Hippocampal formation (tissue), 2 donors: Measurements from ENCODE around the gene WNT9B.
"Not testable (repeated sequence)": the region's sequence is repeated elsewhere in the genome, so short reads cannot be mapped to it uniquely, and the experiment has no call there.

Experiments used
- DNase-seq, 2 donors: peaks; one replicate each; lab custom pipeline; 2025; lab: John Stamatoyannopoulos, UW

WNT9B gene

DNA sequence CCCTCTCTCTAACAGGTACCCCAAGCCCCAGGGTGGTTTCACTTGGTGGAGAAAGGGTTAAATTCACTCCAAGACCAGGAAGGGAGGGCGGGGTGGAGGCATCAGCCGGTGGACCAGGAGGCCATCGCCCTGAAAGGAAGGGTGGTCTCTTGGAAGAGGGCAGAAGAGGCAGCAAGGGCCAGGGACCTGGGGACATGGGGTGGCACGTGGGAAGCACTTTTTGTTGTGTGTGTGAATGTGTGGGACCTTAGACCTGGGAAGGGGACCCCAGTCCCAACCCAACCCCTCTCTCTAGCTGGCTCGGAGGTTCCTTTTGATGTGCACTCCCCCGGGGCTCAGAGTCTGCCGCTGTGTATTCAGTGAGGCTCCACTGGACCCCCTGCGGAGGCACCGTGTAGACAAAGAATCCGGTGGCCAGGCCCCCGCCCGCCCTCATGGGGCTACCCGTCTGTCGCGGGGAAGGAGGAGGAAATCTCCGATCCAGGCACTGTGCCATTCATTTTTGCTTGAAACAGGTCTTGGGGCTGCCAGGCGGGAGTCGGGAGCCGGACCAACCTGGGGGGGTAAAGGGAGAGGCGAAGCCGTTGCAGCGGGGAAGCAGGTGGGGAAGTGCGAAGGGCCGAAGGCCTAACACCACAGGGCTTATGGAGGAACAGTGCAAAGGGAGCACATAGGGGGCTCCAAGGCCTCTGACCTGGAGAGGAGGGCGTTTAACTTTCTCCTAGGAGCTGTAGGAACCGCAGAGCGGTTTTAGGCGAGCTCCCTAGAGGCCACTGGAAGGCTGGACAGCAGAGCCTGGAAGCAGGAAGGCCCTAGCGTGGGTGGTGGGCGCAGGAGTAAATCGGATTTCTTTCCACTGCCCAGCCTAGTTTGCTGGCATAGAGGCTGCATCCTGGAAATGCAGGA, 29.6 kb upstream of the WNT9B start:
- DNase-seq = no peak

- no peak for DNase-seq
These were observed 28.9 kb upstream of the WNT9B start for GRCh38 chr17:46822388-46822921.

DNA sequence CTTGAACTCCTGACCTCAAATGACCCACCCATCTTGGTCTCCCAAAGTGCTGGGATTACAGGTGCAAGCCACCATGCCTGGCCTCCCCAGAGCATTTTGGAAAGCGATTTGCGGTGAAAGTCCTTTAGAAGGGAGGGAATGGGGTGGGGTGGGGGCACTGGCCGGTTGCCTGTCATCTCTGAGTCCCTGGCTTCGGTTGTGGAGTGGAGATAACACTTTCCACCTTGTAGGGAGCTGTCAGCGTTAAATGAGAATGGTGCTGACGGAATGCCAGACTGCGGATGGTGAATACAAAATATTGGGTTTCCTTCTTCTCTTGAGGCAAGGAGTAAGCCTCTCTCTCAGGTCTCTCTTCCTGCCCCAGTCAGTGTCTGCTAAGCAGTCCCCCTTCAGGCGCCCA, 27.7 kb upstream of the WNT9B start:
- no peak for DNase-seq

DNA sequence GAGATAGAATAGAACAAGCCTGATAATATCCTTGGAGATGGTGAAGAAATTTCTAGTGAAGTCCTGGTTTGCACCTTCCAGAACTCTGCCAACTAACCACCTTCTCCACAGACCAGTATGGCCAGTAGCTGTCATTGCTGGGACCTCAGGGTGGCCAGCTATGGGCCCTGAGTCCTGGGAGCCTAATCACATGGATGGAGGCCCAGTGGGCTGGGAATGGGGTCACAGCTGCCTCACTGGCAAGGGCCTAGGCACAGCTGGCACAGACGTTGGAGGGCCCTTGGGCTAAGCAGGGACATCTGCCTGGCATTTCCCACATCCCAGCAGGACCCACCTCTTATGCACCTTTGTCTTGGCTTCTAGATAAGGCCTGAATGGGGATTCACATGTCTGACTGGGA, 25.3 kb upstream of the WNT9B start:
- no peak for DNase-seq

- no peak for DNase-seq
These were observed 24.1 kb upstream of the WNT9B start for GRCh38 chr17:46827274-46827673.

GRCh38 chr17:46831573-46832330, 19.6 kb upstream of the WNT9B start:
- no peak for DNase-seq

DNA sequence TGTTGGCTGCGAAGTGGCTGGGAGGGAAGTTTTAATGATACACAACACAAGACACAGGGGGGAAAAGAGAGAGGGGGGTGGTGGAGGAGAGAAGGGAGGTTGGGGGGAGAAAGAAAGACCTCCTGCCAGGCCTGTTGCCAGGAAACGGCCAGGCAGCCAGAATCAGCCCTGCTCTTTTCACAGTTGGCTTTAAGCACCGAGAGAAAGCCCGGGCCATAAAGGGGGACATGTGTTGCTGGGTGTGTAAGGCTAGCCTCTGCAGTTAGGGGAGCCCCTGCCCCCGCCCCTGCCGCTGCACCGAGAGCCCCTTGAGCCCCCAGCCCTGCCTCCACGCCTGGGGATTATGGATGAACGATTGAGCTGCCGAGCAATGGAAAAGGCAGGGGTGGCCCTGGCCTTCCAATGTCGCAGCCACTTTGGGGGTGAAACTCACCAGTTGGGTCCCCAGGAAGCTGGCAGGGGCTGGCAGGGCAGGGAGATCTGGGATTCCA, 19.0 kb upstream of the WNT9B start:
- DNase-seq = peak in 1 of 2 donors; percentile 4

GRCh38 chr17:46832945-46833839, 18.2 kb upstream of the WNT9B start:
- peak in 1 of 2 donors; percentile 32 for DNase-seq

- no peak for DNase-seq
These were observed 17.6 kb upstream of the WNT9B start for GRCh38 chr17:46833840-46834208.

DNA sequence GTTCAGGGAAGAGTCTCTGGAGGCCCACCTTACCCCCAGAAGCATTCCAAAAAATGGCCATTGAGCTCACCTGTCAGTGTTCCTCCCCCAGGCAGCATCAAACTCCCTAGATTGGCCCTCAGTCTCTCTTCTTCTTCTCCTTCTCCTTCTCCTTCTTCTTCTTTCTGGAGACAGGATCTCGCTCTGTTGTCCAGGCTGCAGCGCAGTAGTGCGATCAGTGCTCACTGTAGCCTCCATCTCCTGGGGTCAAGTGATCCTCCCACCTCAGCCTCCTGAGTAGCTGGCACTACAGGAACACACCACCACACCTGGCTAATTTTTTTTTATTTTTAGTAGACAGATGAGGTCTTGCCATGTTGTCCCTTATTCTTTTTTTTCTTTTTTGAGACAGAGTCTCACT, 16.5 kb upstream of the WNT9B start:
- no peak for DNase-seq

DNA sequence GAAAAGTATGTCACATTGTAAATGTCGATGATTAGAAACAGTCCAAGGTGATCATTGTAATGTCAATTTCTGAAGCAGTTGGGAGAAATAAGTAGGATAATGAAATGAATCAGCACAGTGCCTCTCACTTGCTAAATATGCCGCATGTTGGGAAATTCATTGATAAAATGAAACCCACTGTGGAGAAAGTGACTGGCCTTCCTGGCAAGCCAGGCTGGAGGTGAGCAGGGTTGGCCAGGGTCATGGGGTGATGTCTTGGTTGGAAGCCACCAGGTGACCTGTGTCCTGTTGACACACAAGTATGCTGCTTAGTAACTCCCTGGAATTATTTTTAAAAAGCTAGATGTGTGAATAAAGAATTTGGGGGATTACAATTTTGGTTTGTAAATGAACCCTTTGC, 14.9 kb upstream of the WNT9B start:
- DNase-seq = no peak

GRCh38 chr17:46837521-46837920, 13.9 kb upstream of the WNT9B start:
- DNase-seq = no peak

DNA sequence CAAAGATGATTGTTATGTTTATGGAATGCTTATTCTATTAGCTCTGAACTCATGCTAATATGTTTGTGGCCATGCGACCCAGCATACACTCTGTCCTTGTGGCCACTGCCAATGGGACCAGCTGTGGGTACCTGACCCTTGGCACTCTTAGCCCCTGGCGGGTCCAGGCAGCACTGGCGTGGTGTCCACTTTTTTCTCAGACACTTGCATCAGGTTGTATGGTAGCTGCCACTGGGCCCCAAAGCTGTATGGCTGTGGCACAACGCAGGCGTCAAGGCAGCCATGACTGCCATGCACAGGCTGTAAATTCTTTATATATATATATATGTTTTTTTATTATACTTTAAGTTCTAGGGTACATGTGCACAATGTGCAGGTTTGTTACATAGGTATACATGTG, 12.2 kb upstream of the WNT9B start:
- no peak for DNase-seq

DNA sequence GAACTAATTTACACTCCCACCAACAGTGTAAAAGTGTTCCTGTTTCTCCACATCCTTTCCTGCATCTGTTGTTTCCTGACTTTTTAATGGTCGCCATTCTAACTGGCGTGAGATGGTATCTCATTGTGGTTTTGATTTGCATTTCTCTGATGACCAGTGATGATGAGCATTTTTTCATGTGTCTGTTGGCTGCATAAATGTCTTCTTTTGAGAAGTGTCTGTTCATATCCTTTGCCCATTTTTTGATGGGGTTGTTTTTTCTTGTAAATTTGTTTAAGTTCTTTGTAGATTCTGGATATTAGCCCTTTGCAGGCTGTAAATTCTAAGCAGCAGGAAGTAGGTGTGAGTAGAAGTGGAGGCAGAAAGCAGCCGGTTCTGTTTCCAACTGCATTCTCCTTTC, 10.8 kb upstream of the WNT9B start:
- not testable (repeated sequence) for DNase-seq

- no peak for DNase-seq
These were observed 9.6 kb upstream of the WNT9B start for GRCh38 chr17:46841561-46842379.

- no peak for DNase-seq
These were observed 8.5 kb upstream of the WNT9B start for GRCh38 chr17:46842835-46843234.

- no peak for DNase-seq
These were observed 3.9 kb upstream of the WNT9B start for GRCh38 chr17:46847204-46848191.

DNA sequence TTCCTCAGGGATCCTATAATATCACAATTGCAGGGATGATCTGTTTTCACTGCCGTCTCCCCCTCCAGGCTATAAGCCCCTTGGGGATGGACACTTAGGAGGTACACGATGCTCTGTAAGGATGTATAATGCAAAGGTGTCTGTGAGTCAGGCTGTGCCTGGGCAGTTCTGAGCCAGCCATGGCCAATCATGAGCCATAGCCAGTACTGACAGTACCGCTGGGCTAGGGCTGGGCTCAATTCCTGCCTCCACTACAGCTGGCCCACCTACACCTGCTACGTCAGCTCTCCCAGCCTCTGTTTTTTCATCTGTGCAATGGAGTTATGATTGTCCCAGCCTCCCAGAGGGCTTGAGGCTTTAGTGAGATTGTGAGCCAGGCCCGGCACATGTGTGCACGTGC, 2.8 kb upstream of the WNT9B start:
- DNase-seq = no peak

- no peak for DNase-seq
These were observed 725 bp upstream of the WNT9B start for GRCh38 chr17:46850688-46851028.
